ENCODE measurements around the gene SEC31A.

GRCh38 chr4:82770607-82771006 is 120.3 kb downstream of the SEC31A start:
- TF ChIP-seq CTCF (IDR thresholded peaks at IDR 0.05) (no peak), POLR2A (IDR thresholded peaks at IDR 0.05) (no peak), POLR2AphosphoS5 (IDR thresholded peaks at IDR 0.05) (no peak), EP300 (IDR thresholded peaks at IDR 0.05) (no peak)
